Putamen (tissue), 1 donor: Measurements from ENCODE around the gene MAP3K7.

Source experiments
- DNase-seq: peaks from one replicate; pipeline ENCODE4 v3.0.0-alpha.2; 2016; ENCODE audit warnings: low spot score

The MAP3K7 gene

DNA sequence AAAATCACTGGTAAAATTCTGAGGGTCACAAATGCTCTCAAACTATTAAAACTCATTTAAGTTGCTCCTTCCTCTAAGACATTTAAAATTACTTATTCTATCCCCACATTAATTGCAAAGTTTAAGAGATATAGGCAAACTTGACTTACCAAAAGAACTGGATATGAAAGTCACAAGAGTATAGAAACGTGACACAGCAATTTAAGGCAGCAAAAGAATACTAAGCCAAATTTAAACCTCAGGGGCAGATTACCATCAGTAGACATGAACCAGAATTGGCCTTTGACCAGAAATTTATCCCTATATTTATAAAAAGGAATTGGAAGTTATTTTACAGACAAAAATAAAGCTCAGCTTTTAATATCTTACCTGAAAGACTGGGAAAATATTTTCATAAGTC lies 56.0 kb downstream of the MAP3K7 start:
- DNase-seq = no peak

DNA sequence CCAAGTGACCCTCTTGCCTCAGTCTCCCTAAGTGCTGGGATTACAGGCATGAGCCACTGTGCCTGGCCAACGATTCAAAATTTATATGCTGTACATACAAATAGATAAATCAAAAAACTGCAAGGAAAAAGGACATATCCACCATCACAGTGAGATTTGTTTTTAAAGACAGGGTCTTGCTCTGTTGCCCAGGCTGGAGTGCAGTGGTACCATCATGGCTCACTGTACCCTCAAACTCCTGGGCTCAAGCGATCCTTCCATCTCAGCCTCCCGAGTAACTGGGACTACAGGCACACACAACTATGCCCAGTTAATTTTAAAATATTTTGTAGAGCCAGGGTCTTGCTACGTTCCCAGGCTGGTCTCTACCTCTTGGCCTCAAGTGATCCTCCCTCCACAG lies 61.5 kb downstream of the MAP3K7 start:
- no peak for DNase-seq

DNA sequence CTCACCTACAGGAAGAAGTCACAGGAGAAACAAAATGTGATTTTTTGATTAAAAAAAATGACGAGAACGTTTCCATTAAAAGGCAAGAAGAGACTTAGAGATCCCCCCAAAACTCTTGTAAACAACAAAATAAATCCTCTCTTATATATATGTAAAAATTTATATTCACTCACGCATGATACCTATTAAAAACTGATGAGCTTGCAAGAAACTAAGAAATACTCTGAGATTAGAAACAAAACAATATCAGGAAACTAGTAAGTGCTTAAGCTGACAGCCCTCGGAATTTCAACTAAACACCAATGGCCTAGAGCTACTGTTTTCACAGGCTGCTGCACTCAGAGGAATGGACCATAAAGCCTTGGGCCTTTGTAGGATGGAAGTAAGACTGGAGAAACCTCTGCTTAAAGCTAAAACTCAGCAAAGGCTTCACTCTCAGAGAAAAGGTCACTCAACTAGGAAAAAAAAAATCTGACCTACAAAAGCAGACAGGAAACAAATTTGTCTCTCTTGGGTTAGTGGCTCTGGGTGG lies 63.0 kb downstream of the MAP3K7 start:
- no peak for DNase-seq

DNA sequence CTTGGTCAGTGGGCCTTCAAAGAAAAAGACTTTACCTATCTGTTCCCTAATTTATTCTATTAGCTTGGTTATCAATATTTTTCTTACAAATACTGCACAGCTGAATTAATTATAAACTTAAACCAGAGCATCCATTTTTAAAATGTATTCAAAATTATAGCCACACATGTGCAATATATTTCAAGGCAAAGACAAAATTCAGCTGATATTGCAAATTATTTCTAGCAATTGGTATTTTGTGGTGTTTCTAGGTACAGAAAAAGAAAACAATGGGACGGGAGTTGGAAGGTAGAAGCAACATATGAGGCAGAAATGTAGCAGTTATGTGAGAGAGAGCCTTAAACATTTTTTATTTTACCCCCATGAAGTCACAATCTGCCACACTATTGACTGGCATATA lies 64.9 kb downstream of the MAP3K7 start:
- DNase-seq = no peak

DNA sequence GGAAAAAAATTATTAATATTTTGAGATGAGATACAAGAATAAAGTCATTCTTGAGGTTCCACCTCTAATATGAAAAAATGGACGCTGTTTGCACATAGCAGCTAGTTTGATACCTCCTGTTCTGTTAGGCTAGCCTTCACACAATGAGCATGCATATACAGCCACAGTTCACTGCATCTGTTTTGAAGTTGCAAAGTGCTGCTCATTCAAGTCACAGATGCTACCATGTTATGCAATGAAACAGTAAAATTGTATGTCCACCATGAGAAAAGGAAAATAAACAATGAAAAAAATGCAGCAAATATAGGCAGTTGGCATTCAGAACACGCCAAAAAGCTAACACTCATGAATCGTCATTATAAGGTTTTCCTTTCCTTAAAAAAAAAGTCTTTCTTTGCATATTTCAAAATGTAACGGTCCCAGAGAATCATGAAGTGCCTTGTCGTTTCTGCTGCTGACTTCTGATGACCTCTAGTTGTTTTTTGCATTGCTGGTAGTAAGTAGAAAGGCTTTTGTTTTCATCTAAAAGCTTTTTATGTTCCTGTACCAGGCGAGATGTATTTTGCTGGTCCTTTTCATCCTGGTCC lies 70.7 kb downstream of the MAP3K7 start:
- peak; percentile 22 for DNase-seq

DNA sequence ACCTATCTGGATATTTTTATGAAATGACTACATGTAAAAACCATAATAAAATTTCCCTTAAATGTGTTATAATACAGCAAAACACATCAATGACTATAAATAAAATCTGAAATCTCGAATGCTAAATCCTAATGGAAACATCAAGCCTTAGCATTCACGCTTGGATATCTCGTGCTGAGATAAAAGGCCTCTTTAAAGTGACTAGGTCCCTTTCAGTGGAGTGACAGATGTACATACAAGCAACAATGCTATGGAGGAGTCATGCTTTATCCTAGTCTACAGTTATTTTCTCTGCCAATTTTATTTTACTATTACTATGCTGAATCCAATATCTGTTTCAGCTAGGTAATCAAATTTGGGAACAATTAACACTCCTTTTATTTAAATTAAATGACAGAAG lies 72.4 kb downstream of the MAP3K7 start:
- no peak for DNase-seq

DNA sequence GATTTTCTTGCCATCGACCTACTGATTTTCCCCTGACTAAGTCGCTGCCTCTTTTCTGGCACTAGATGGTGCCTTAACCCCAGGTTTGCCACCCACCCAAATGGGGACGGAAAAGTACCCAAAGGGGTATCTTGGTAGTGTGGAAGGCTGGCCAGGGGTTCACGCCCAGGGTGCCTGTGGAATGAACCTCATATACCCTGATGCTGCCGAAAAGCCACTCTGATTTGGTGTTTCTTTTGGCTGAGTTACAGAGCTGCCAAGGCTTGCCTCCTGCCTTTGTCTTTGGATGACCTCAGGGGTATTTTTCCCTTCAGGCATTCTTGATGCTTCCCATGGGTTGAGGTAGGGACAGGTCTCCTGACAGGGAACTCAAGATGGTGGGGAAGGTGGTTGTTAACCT lies 78.1 kb downstream of the MAP3K7 start:
- no peak for DNase-seq

DNA sequence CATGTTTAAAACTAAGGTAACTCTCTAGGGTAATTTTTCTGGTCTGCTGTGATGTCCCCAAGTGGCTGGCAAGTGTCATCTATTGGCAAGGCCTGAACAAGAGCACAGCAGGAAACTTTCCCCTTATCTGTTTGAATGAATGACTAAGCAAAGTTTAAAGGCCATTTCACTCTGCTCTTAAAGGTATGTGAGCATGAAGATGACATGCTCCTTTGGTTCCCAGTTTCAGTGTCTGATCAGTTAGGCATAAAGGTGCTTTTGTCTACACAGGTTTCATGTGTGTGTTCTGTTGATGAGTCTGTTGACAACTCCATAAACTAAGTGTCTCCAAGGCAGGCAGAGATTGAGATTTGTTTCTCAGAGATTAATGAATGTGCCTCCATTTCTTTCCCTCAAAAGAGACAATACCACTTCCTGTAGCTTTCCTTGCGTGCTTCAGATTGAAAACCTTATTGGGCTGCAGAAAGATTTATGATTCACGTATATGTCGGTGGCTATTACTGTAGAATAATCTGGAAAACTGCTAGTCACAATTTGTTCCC lies 83.9 kb downstream of the MAP3K7 start:
- DNase-seq = no peak

DNA sequence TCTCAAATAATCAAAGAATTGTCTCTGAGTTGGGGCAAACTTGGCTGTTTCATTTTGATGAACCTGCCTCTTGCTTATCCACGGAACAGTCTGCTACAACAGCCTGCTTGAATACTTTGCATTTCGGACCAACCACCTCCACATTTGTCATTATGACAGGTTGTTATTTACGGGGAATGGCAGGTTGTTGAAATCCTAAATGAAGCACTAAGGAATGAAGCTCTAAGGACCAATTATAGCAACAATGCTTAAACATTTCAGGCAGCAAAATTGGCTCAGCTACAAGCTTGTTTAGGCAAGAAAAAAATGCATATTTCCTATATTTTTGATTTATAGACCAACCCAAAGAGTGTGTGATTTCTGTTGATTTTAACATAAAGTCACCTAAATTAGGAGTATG lies 84.5 kb downstream of the MAP3K7 start:
- DNase-seq = no peak

DNA sequence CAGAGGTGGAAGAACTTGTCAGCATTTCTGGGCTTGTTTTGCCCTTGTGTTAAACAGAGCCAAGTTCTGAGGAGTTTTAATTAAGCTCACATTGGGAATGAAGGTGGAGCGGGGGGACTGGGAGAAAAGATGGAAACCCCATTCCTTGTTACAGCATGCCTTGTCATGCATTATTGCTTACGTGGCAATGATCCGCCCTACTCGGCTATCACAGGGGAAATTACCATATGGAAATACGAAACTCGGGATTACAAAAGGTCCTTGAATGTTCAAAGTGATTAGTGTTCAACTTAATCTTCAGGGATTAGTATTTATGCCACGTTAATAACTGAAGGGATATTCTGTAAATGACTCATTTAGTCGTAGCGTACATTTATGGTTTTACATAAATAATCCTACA lies 86.4 kb downstream of the MAP3K7 start:
- DNase-seq = no peak

DNA sequence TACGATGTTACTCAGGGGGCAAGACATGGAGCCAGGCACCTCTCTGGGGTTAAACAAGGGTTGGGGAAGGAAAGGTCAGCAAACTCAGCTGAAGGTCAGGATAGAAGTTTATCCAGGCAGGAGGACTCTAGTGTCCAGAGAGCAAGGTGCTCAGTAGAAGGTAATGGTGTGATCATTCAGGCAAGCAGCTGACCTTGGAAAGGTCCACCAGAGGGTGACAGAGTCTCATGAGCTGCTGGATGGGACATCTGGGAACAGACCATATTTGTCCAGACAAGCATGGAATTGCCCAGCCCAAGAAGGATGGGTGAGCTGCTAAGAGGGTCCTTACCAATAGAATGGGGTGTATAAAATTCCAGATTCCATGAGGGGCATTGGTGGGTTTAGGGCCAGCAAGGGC lies 89.5 kb downstream of the MAP3K7 start:
- DNase-seq = no peak

DNA sequence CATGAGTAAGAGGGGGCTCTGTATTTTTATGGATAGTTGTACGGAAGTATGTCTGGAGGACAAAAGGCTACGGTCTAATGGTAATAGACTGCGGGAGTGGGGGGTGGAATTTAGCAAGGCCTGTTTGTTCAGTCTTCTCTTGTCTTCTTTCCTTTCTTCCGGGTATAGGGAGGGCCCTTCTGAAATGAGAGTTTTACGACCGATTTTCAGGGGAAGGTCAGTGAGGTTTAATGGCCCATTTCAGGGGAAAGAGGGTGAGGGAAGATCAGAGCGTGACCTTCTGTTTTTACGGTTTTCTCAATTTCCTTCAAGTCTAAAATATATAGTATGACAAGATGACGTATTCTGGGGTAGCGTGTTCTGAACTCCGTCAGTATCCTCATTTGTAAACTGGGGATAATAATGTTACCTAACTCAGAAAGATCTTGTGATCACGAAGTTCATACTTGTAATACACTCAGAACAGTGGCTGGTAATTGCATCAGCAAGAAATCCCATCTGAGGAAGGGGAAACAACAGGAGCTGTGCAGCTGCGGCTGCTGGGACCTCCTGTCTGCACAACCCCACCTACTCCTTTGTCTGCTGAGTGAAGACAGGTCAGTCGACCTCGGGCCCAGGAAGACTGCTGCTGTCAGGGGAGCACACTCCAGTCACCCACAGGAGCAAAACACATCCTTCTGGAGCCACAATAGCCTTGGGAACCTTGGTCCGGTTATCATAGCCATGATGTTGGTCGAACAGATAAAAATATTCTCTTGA lies 90.4 kb downstream of the MAP3K7 start:
- DNase-seq = no peak

DNA sequence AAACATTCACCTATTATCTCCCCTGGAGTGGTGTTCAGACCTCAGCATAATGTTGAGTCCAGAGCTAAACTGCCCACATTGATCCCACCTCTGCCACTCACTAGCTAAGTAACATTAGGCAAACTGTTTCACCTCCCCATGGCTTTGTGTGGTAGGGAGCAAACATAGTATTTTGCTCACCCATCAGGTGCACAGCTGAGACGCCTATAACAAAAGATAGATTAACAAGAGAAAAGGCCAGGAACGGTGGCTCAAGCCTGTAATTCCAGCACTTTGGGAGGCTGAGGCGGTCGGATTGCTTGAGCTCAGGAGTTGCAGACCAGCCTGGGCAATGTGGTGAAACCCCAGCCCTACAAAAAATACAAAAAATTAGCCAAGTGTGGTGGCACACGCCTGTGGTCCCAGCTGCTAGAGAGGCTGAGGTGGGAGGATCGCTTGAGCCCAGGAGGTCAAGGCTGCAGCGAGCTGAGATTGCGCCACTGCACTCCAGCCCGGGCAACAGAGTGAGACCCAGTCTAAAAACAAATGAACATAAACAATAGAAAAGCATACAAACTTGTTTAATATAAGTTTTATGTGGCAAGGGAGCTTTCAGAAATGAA lies 91.6 kb downstream of the MAP3K7 start:
- no peak for DNase-seq

DNA sequence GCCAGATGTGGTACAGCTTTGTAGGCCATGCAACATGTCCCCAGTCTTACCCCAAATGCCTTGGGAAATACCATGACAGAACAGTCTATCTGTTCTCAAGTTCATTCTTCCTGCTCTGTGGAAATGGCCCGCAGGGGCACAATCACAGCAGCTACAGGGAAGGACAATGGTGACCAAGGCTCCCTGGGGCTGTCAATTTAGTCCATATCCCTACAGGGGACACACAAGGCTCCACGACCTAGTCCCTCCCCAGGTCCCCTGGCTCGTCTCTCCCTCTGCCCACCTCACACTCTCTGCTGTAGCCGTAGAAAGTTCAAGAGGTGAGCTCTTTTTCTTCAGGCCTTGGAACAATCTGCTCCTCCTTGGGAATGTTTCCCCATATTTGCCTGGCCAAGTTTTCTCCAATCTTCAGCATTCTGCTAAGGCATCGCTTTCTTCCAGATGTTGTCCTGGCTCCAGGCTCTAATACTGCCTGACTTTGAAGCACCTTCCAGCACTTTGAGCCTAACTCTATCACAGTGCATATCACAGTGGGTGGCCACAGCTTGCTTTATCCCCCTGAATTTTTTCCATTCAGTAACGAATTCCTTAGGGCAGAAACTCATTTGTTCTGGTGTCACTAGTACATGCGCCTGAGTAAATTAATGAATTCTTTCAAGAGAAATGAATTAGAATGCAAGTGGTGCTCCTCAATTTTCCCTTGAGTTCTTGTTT lies 92.6 kb downstream of the MAP3K7 start:
- DNase-seq = no peak

DNA sequence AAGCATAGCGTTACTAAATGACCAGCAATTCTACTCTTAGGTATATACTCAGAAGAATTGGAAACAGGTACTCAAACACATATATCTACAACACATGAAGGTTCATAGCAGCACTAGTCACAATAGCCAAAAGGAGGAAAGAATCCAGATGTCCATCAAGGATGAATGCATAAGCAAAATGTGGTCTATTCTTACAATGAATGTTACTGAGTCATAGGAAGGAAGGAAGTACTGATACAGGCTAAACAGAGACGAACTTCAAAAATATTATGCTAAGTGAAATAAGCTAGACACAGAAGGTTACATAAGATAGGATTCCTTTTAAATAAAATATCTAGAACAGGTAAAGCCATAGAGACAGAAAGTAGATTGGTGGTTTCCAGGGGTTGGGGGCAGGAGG lies 93.5 kb downstream of the MAP3K7 start:
- DNase-seq = no peak

DNA sequence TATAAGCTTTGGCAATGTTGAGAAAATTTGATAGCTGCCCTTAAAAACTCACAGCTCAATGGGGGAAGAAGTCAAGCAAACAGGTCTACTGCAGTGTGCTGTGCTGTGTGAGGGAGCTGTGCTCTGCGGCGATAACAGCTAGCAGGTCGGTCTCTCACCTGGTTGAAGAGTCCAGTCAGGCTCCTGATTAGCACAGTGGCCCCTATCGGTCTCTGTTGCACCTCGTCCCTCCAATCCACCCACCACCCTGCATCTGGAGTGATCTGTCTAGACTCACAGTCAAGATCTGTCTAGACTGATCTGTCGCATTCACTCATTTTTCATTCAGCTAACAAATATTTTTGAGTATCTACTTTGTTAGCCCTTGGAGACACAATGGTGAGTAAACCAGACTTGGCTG lies 94.1 kb downstream of the MAP3K7 start:
- no peak for DNase-seq

DNA sequence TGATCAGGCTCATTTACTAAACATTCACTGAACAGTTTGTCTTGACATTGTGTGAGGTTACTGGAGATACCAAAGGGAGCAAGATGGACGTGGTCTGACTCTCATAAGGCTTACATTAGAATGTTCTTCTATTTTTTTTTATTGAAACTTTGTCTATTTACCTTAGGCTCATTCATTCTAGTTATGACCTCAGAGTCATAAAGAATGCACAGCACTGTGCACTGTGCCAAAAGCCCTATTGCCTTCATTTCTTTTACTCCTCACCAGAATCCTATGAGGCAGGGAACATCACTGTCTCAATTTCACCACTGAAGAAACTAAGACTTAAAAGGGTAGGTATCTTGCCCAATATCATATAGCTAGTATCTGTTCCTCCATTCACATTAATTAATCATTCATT lies 94.5 kb downstream of the MAP3K7 start:
- DNase-seq = no peak

DNA sequence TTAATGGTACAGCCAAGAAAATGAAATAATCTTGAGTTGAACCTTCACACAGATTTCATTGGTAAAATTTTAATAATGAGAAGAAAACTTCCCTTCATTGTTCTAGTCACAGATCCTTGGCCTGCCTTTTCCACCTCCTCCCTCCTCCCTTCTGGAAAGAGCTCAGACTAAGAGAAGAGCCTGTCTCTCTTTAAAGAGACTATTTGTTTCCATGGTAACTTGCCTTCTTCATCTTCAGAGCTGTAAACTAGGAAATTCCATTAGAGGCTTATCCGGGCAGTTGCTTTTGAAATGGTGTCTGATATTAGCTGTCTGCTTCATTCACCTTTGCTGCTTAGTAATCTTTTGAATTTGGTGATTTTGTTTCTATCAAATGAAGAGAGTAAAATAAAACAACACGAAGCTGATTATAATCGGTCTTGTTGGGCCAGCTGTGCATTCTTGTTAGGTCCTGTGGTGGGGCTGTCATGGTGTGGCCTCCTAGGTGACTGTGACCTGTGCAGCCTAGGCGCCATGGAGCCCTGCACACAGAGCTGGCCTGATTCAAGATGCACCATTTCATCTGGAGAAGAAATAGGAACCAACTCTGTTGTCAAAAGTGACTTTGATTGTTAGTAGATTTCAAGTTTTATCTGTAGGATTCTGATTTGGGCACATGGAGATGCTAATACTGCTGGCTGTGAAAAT lies 96.7 kb downstream of the MAP3K7 start:
- DNase-seq = peak; percentile 42

DNA sequence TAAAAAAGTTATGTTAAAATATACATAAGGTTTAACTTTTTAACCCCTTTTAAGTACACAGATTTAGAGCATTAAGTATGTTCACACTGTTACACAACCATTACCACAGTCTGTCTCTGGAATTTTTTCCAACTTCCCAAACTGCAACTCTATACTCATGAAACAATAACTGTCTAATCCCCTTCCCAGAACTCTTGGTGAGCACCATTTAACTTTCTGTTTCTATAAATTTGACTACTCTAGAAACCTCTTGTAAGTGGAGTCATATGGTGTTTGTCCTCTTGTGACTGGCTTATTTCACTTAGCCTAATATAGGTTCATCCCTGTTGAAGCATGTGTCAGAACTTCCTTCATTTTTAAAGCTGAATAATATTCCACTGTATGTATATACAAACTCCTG lies 98.1 kb downstream of the MAP3K7 start:
- DNase-seq = no peak

DNA sequence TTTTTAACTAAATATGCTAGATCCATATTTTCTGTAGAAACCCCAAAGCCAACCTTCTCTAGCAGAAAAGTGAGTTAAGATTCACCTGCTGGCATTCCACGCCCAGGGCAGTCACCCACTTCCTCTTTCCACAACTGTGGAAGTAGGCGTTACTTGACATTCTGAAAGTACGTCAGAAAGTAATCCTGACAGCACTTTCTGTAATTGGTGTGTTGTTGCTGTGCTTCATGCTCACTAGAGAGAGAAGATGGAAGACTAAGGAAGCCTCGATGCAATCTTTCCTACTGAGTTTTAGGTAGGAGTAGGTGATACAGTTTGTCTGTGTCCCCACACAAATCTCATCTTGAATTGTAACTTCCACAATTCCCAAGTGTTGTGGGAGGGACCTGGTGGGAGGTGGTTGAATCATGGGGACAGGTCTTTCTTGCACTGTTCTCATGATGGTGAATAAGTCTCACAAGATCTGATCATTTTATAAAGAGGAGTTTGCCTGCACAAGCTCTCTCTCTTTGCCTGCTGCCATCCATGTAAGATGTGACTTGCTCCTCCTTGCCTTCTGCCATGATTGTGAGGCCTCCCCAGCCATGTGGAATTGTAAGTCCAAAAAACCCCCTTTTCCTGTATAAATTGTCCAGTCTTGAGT lies 101.1 kb downstream of the MAP3K7 start:
- peak; percentile 47 for DNase-seq

DNA sequence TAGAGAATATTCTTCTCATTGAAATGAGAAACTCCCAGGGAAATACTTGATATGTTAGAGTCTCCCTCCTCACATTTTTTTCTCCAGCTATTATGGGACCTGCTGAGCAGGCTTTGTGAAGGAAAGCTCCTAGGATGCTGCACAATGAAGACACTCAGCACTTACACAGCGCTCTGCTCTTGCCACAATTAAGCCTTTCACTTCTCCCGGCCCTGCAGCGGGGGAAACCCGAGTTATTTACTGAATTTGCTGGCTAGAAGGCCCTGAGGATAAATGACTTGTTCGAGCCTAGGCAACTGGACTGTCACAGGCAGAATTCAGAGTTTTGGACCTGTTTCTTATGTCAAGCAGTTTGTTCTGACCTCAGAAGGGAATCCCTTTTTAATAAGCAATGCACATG lies 102.0 kb downstream of the MAP3K7 start:
- peak; percentile 80 for DNase-seq
